Tibial artery (tissue), 4 donors: ENCODE data around the gene CLDN2.

ENCODE experiments used
- DNase-seq, 2 donors: peaks; one replicate each; pipeline ENCODE4 v3.0.0-alpha.2; 2019
- H3K27ac ChIP-seq, 2 donors: fragments of 200-600 bp; sonication (generic) in 1 of 2; 1 replicate in 1 of 2; 2 replicates in 1 of 2; pipeline ENCODE4 v1.5.1; 2018 to 2019; ENCODE audit warnings: mild to moderate bottlenecking in 1 of 2
- H3K27me3 ChIP-seq, 2 donors: fragments of 200-600 bp; sonication (generic) in 1 of 2; one replicate each; pipeline versions ENCODE4 v1.5.1 to v1.6.0; 2016 to 2019
- H3K36me3 ChIP-seq, 3 donors: fragments of 200-600 bp; sonication (generic) in 2 of 3; one replicate each; pipeline ENCODE4 v1.5.1; 2016 to 2019; ENCODE audit warnings: mild to moderate bottlenecking in 2 of 3
- H3K4me1 ChIP-seq, 4 donors: fragments of 200-600 bp; sonication (generic) in 2 of 4; 1 replicate in 3 of 4; 2 replicates in 1 of 4; pipeline ENCODE4 v1.5.1; 2016 to 2019
- H3K4me3 ChIP-seq, 2 donors: fragments of 200-600 bp; sonication (generic) in 1 of 2; 1 replicate in 1 of 2; 2 replicates in 1 of 2; pipeline ENCODE4 v1.5.1; 2018 to 2019; ENCODE audit warnings: mild to moderate bottlenecking in 2 of 2
- H3K9me3 ChIP-seq, 3 donors: fragments of 200-600 bp; sonication (generic) in 1 of 3; one replicate each; pipeline ENCODE4 v1.5.1; 2016 to 2019
- CTCF ChIP-seq, 2 experiments: fragments of 200-600 bp in 1 of 2; fragments of 450-650 bp in 1 of 2; IDR thresholded peaks; one replicate each; pipeline ENCODE4 v1.5.1; 2017 to 2019; ENCODE audit warnings: antibody characterized with exemption in 2 of 2, mild to moderate bottlenecking in 1 of 2, moderate library complexity in 1 of 2
- intact Hi-C: fragments of 100-400 bp; cut with DNase I; formaldehyde crosslinking; loops from one replicate; pipeline ENCODE4 v1.15.0; 2023; ENCODE audit warnings: low total_unique reads

Gene CLDN2

DNA sequence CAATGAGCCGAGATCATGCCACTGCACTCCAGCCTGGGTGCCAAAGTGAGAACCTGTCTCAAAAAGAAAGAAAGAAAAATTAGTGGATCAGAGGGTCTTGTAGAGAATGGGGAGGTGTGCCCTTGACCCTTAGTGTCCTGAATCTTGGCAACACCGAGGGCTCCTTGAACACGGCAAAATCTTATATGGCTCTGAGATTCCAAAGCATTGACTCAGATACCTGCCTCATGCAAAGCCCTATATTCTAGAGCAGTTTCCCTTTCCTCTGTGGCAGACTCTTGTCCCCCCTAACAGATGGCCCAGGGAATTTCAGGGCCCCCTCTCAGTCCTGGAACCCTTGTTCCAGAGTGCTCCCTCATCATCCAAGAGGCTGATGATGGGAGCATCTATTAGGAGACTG, 6.8 kb downstream of the CLDN2 start:
- no peak for TF ChIP-seq CTCF (IDR thresholded peaks at IDR 0.05)
- H3K27me3 ChIP-seq = no peaks in the 10 kb centered on the region

GRCh38 chrX:106927700-106928099, 7.5 kb downstream of the CLDN2 start:
- Histone ChIP-seq H3K4me1 (no peaks in the 10 kb centered on the region), H3K36me3 (no peaks in the 10 kb centered on the region), H3K27ac (no peak overlapping the region), H3K9me3 (no peaks in the 10 kb centered on the region), H3K4me3 (no peak overlapping the region), H3K27me3 (no peaks in the 10 kb centered on the region)
- TF ChIP-seq CTCF (IDR thresholded peaks at IDR 0.05) = no peak
- intact Hi-C loops = no loop called here
- DNase-seq = no peak

More for the DNA sequence above, 6.8 kb downstream of the CLDN2 start:
- Histone ChIP-seq H3K9me3 (no peaks in the 10 kb centered on the region), H3K27ac (no peak overlapping the region), H3K36me3 (no peaks in the 10 kb centered on the region), H3K4me3 (no peak overlapping the region), H3K4me1 (no peaks in the 10 kb centered on the region)
- no peak for DNase-seq
- intact Hi-C loops = no loop called here

GRCh38 chrX:106928227-106928626, 8.0 kb downstream of the CLDN2 start:
- no peak for DNase-seq
- no peaks in the 10 kb centered on the region for H3K36me3 ChIP-seq
- H3K27ac ChIP-seq = no peak overlapping the region

GRCh38 chrX:106931831-106932491, 11.8 kb downstream of the CLDN2 start:
- Histone ChIP-seq H3K27ac (no peak overlapping the region), H3K4me1 (no peaks in the 10 kb centered on the region), H3K9me3 (no peaks in the 10 kb centered on the region), H3K4me3 (no peak overlapping the region), H3K27me3 (no peaks in the 10 kb centered on the region), H3K36me3 (no peaks in the 10 kb centered on the region)
- intact Hi-C loops = no loop called here
- no peak for DNase-seq
- TF ChIP-seq CTCF (IDR thresholded peaks at IDR 0.05) = no peak

More at GRCh38 chrX:106928227-106928626, 8.0 kb downstream of the CLDN2 start:
- H3K9me3 ChIP-seq = no peaks in the 10 kb centered on the region
- intact Hi-C loops = no loop called here
- TF ChIP-seq CTCF (IDR thresholded peaks at IDR 0.05) = no peak
- no peaks in the 10 kb centered on the region for H3K4me1 ChIP-seq
- H3K4me3 ChIP-seq = no peak overlapping the region
- H3K27me3 ChIP-seq = no peaks in the 10 kb centered on the region

DNA sequence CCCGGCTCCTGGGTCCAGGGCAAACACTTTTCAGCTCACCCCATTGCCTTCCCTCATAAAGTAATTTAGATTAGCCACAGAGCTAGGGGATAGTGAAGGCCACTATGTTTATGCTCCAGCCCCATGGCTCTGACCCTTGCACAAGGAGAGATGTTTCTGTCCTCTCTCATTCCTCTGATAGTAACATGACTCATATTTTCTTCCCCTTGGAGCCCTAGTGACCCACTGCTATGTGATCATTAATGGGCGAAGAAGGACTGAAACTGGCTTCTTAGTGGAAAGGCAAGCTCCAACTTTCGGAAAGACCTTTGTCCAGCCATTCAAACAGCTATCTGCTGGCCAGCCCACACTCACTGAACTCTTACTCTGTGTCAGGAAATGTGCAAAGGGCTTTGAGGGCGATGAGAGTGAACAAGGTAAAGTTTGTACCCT, 12.3 kb downstream of the CLDN2 start:
- Histone ChIP-seq H3K27ac (no peak overlapping the region), H3K4me3 (no peak overlapping the region), H3K4me1 (no peaks in the 10 kb centered on the region), H3K27me3 (no peaks in the 10 kb centered on the region), H3K36me3 (no peaks in the 10 kb centered on the region), H3K9me3 (no peaks in the 10 kb centered on the region)
- TF ChIP-seq CTCF (IDR thresholded peaks at IDR 0.05) = no peak
- intact Hi-C loops = no loop called here
- DNase-seq = no peak
